NK-92 (cell line): ENCODE results near the gene TMC8.
"Not testable (repeated sequence)": the region's sequence is repeated elsewhere in the genome, so short reads cannot be mapped to it uniquely, and the experiment has no call there.

Experiments used
- DNase-seq: peaks from one replicate; lab custom pipeline; 2025; ENCODE audit not compliant: unreplicated experiment; lab: John Stamatoyannopoulos, UW

Gene TMC8

GRCh38 chr17:78135858-78136500, 5.4 kb downstream of the TMC8 start:
- no peak for DNase-seq

- DNase-seq: no peak
These were observed 7.0 kb downstream of the TMC8 start for GRCh38 chr17:78137392-78138203.

- DNase-seq: no peak
These were observed 7.9 kb downstream of the TMC8 start for GRCh38 chr17:78138204-78139060.

- DNase-seq: not testable (repeated sequence)
These were observed 9.2 kb downstream of the TMC8 start for GRCh38 chr17:78139861-78140168.

GRCh38 chr17:78140169-78141051, 9.8 kb downstream of the TMC8 start:
- DNase-seq: peak; percentile 56

- DNase-seq: no peak
These were observed 11.0 kb downstream of the TMC8 start for GRCh38 chr17:78141437-78142118.

- DNase-seq: no peak
These were observed 11.7 kb downstream of the TMC8 start for GRCh38 chr17:78142119-78142861.

GRCh38 chr17:78143214-78144146, 12.9 kb downstream of the TMC8 start:
- no peak for DNase-seq

- no peak for DNase-seq
These were observed 13.7 kb downstream of the TMC8 start for GRCh38 chr17:78144147-78144719.

- DNase-seq: no peak
These were observed 14.4 kb downstream of the TMC8 start for GRCh38 chr17:78144736-78145641.

- DNase-seq: no peak
These were observed 15.9 kb downstream of the TMC8 start for GRCh38 chr17:78146471-78146869.

GRCh38 chr17:78146881-78147280, 16.3 kb downstream of the TMC8 start:
- DNase-seq: no peak

GRCh38 chr17:78147315-78147998, 16.9 kb downstream of the TMC8 start:
- no peak for DNase-seq

- no peak for DNase-seq
These were observed 17.9 kb downstream of the TMC8 start for GRCh38 chr17:78148286-78149016.

- DNase-seq: no peak
These were observed 21.0 kb downstream of the TMC8 start for GRCh38 chr17:78151514-78152008.
